ENCODE measurements around the gene PRSS23. TPM values are rescaled to one million over a fixed set of nuclear protein-coding genes. Genes with fewer than 3 reads are reported as not detected.
"Not testable (repeated sequence)": the region's sequence is repeated elsewhere in the genome, so short reads cannot be mapped to it uniquely, and the experiment has no call there.

Gene PRSS23
- polyA plus RNA-seq, 3 donors from 2014 or later = 215 to 248 (median 217) TPM

DNA sequence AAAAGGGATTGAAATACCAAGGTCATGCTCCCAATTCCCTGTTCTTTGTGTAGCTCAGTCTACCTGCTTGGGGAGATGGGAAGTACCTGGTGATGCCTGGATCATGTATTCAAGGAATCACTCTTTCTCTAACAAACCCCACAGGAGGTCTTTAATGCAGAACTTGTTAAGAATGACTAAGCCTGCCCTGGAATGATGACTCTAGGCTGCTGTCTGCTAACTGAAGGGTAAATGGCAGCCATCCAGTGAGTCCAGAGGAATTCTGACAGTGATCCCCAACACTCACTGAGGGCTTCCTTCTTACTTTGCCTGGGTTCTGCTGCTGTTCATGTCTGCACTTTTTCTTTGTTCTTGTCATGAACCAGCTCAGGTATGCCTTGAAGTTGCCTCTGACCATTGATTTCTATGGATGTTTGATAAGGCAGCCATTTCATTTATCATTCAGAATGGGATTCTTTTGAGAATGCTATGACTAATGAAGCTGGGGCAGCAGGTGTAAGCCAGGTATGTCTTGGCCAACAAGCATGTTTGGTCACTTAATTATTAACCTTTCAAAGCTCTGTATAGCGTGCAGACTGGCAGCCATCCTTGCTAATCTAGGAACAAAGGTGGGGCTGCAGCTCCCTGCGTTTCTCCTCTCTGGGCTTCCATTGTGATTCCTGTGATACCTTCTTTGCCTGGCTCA is 11.4 kb downstream of the PRSS23 start:
- no peak for DNase-seq
- Mint-ChIP-seq H3K4me1 (peaks cover 60 to 94% of the 10 kb centered on the region in 2 donors), H3K36me3 (peaks cover 15 to 36% (median 32%) of the 10 kb centered on the region in 3 donors), H3K4me3 (no peak overlapping the region), H3K9me3 (no peaks in the 10 kb centered on the region), H3K27me3 (ENCODE audit: low read depth in 3 of 3) (no peaks in the 10 kb centered on the region), H3K27ac (peak overlapping the region in 2 of 6 donors; percentile 28 to 32)

DNA sequence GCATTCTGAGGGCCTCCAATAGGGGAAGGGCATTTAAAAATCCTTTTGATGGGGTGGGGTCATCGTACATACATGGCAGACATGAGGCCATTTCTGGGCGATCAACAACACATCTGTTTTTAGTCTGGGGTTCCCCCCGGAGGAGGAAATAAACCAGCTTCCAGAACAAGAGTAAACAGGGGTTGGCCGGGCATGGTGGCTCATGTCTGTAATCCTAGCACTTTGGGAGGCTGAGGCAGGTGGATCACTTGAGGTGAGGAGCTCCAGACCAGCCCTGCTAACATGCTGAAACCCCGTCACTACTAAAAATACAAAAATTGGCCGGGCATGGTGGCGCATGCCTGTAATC is 12.0 kb downstream of the PRSS23 start:
- no peaks in the 10 kb centered on the region for H3K27me3 Mint-ChIP-seq (ENCODE audit: low read depth in 3 of 3)
- peaks cover 11 to 33% (median 27%) of the 10 kb centered on the region in 3 donors for H3K36me3 Mint-ChIP-seq
- peaks cover 55 to 92% of the 10 kb centered on the region in 2 donors for H3K4me1 Mint-ChIP-seq
- DNase-seq = no peak
- no peak overlapping the region for H3K4me3 Mint-ChIP-seq
- no peaks in the 10 kb centered on the region for H3K9me3 Mint-ChIP-seq
- peak overlapping the region in 2 of 6 donors; percentile 28 to 32 for H3K27ac Mint-ChIP-seq

DNA sequence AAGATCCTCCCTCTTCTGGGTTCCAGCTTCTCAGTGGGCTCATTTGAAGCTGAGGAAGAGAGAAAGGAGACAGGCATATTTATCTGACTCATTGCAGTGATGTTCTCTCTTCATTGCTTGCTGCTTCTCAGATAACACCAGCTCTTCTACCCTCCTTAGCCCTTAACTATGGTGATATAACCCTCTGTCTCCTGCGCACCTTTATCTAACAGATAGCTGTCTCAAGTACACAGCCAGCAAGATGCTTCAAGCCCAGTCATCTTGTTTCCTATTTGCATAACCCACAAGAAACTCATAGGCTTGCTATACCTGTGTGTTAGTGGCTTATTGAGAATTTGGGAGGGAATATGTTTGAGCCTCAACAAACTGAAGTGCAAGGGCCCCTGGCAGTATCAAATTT is 12.6 kb downstream of the PRSS23 start:
- H3K27me3 Mint-ChIP-seq (ENCODE audit: low read depth in 3 of 3) = no peaks in the 10 kb centered on the region

DNA sequence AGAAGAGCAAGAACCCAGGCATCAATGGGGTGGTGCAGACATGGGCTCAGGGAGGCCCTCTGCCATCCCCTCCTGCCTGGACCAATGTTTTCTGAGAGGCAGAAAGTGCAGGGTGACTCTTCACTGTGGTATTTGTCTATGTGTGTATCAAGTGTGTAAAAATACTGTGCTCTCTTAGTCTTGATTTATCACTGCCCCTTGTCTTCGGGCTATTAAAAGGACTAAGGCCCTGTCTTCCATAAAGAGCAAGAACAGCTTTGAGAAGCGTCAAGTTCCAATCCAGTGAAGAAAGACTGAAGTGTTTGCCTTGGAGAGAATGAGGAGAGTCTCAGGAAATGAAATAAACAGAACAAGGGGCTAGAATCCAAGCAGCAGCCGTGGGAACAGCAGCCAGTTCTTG is 14.4 kb downstream of the PRSS23 start:
- H3K27ac Mint-ChIP-seq = peak overlapping the region in 4 of 6 donors; percentile 6 to 63 (median 38)
- H3K36me3 Mint-ChIP-seq = peaks cover 0 to 12% (median 12%) of the 10 kb centered on the region in 3 donors
- no peaks in the 10 kb centered on the region for H3K27me3 Mint-ChIP-seq (ENCODE audit: low read depth in 3 of 3)
- H3K4me3 Mint-ChIP-seq = no peak overlapping the region
- DNase-seq = no peak
- no peaks in the 10 kb centered on the region for H3K9me3 Mint-ChIP-seq
- H3K4me1 Mint-ChIP-seq = peaks cover 48 to 85% of the 10 kb centered on the region in 2 donors

More for the DNA sequence above, 12.6 kb downstream of the PRSS23 start:
- no peaks in the 10 kb centered on the region for H3K9me3 Mint-ChIP-seq
- no peak for DNase-seq
- H3K27ac Mint-ChIP-seq = peak overlapping the region in 1 of 6 donors; percentile 70
- no peak overlapping the region for H3K4me3 Mint-ChIP-seq
- peaks cover 11 to 27% (median 27%) of the 10 kb centered on the region in 3 donors for H3K36me3 Mint-ChIP-seq
- H3K4me1 Mint-ChIP-seq = peaks cover 52 to 92% of the 10 kb centered on the region in 2 donors

DNA sequence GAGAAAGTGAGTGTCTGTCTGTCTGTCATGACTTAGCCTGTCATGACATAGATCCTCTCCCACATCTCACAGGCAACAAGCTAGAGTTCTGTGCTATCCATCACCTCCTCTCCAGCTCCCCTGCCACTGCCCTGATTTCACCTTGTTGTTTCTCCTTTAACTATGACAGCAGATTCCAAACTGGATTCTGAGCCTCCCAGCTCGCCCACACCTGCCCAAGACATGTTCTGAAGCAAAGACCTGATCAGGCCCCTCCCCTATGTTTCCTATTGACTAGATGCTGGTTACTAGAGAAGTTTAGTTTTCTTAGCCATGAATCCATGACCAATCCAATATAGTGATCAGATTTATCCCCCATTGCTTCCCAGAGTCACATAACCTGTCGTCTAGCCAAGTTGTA is 15.4 kb downstream of the PRSS23 start:
- H3K4me1 Mint-ChIP-seq = peaks cover 46 to 78% of the 10 kb centered on the region in 2 donors

DNA sequence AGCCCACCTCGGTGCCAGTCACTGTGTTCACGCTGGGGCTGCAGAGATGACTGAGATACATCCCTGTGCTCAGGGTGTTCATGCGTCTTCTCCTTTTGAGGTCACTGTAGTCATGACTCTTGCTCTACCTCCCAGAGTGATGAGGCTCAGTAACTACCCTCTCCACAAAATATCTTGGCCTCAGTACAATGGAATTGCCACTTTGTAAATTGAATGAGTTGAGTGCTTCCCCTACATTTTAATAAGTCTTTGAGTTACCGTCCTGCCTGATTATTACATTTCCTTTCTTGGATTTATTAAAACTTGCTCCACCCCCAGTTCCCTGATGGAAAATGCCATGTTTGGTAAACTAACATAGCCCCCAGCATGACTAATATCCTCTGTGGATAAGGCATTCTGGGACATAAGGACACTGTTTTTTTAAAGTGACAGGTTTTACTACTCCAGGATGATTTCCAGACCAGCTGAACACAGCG is 15.9 kb downstream of the PRSS23 start:
- Mint-ChIP-seq H3K9me3 (no peaks in the 10 kb centered on the region), H3K36me3 (peaks cover 0 to 4% (median 3%) of the 10 kb centered on the region in 3 donors), H3K4me1 (peaks cover 42 to 72% of the 10 kb centered on the region in 2 donors)

More for the DNA sequence above, 15.4 kb downstream of the PRSS23 start:
- H3K9me3 Mint-ChIP-seq = no peaks in the 10 kb centered on the region
- H3K27ac Mint-ChIP-seq = peak overlapping the region in 4 of 6 donors; percentile 15 to 78 (median 52)
- H3K27me3 Mint-ChIP-seq (ENCODE audit: low read depth in 3 of 3) = no peaks in the 10 kb centered on the region
- no peak for DNase-seq
- peaks cover 0 to 7% (median 7%) of the 10 kb centered on the region in 3 donors for H3K36me3 Mint-ChIP-seq
- H3K4me3 Mint-ChIP-seq = no peak overlapping the region

DNA sequence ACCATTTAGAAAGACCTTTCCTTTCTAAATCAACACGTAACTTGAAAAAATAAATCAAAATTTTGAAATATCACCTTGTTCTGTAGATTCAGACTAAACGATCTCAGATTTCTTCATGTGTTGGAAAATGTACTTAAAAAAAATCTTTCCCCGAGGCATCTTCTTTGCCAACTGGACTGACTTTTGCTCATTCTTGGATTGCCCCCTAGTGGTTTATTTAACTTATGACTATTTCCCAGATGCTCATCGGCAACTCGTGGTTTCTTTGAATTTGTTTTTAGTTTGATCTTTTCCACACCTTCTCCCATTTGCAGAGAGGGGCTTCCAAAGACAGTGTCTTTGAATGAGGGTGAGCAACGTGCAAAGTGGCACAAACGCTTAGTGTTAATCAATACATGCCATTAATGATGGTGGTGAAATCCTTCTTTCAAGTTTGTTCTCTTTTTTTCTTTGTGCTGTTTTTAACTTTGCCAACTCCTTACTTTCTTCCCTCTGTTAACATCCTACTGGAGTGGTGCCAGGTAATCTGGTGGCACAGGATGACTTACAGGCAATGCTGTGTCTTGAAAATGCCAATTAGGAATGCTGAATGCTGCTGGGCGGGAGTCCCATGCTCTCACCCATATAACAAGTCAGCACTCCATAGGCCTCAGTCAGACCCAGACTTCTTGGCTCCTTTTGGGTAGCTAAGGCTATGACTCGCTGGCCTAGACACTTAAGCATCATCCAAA is 18.3 kb downstream of the PRSS23 start:
- H3K9me3 Mint-ChIP-seq = no peaks in the 10 kb centered on the region
- H3K4me1 Mint-ChIP-seq = peaks cover 36 to 52% of the 10 kb centered on the region in 2 donors
- peaks cover 5 to 11% (median 6%) of the 10 kb centered on the region in 3 donors for H3K36me3 Mint-ChIP-seq
- peak; percentile 54 to 66 (median 63) for DNase-seq
- peak overlapping the region in 2 of 6 donors; percentile 11 to 41 for H3K27ac Mint-ChIP-seq
- no peaks in the 10 kb centered on the region for H3K27me3 Mint-ChIP-seq (ENCODE audit: low read depth in 3 of 3)
- peak overlapping the region in 2 of 5 donors; percentile 4 to 17 for H3K4me3 Mint-ChIP-seq

More for the DNA sequence above, 15.9 kb downstream of the PRSS23 start:
- Mint-ChIP-seq H3K27me3 (ENCODE audit: low read depth in 3 of 3) (no peaks in the 10 kb centered on the region), H3K4me3 (no peak overlapping the region), H3K27ac (peak overlapping the region in 3 of 6 donors; percentile 15 to 78 (median 35))
- DNase-seq = no peak

DNA sequence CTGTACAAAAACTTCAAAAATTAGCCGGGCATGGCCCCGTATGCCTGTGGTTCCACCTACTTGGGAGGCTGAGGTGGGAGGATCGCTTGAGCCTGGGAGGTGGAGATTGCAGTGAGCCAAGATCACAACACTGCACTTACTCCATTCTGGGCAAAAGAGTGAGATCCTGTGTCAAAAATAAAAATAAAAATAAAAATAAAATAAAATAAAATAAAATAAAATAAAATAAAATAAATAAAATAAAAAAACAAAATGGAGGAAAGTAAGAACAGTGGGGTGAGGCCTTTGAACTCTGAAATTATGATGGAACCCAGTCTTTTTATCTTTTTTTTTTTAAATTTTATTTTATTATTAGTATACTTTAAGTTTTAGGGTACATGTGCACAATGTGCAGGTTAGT is 23.8 kb downstream of the PRSS23 start:
- H3K27ac Mint-ChIP-seq; DNase-seq; H3K27me3 Mint-ChIP-seq (ENCODE audit: low read depth in 3 of 3); H3K9me3 Mint-ChIP-seq; H3K4me3 Mint-ChIP-seq; H3K4me1 Mint-ChIP-seq: not testable (repeated sequence)
- H3K36me3 Mint-ChIP-seq = peaks cover 11 to 24% (median 19%) of the 10 kb centered on the region in 3 donors

DNA sequence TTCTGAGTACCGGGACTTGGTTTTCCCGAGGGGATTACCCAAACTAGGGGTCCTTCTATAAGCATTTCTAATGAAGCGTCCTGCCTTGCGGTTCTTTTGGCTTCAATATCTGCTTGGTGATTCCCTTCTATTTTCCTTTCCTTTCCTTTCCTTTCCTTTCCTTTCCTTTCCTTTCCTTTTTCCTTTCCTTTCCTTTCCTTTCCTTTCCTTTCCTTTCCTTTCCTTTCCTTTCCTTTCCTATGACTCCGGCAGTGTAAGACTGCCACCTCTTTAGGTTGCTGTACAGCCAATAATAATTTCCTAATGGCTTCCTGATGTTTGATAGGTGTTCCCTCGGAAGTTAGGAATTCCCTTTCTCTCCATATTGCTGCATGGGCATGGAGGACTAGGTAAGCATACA is 34.0 kb downstream of the PRSS23 start:
- not testable (repeated sequence) for DNase-seq

DNA sequence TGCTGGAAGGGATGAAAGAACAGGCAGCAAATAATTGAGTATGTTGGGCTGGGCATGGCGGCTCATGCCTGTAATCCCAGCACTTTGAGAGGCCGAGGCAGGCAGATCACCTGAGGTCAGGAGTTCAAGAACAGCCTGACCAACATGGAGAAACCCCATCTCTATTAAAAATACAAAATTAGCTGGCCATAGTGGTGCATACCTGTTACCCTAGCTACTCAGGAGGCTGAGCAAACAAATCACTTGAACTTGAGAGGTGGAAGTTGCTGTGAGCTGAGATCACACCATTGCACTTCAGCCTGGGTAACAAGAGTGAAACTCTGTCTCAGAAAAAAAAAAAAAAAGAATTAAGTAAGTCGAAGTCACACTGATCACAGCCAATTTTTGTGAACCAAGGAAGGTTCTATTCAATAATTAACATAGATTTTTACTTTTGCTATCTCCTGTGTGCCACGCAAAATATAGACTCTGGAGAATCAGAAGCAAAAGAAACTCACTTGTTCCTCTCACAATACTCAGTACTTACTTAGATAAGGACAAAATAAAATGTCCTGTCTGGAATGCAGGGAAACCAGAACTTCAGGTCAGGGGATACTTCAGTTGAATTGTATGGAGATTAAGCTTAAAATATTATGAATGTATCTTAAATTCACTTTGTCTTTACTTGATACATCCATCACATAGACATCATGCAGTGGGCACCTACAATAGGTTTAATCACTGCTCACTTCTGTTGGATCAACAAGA is 44.6 kb downstream of the PRSS23 start:
- H3K9me3 Mint-ChIP-seq; H3K4me3 Mint-ChIP-seq; H3K27me3 Mint-ChIP-seq (ENCODE audit: low read depth in 3 of 3); H3K36me3 Mint-ChIP-seq; DNase-seq; H3K4me1 Mint-ChIP-seq: not testable (repeated sequence)
- H3K27ac Mint-ChIP-seq = peak overlapping the region in 1 of 6 donors; percentile 62

More for the DNA sequence above, 34.0 kb downstream of the PRSS23 start:
- peaks cover 30 to 50% (median 39%) of the 10 kb centered on the region in 3 donors for H3K36me3 Mint-ChIP-seq
- H3K4me1 Mint-ChIP-seq; H3K27ac Mint-ChIP-seq; H3K4me3 Mint-ChIP-seq; H3K27me3 Mint-ChIP-seq (ENCODE audit: low read depth in 3 of 3); H3K9me3 Mint-ChIP-seq: not testable (repeated sequence)

DNA sequence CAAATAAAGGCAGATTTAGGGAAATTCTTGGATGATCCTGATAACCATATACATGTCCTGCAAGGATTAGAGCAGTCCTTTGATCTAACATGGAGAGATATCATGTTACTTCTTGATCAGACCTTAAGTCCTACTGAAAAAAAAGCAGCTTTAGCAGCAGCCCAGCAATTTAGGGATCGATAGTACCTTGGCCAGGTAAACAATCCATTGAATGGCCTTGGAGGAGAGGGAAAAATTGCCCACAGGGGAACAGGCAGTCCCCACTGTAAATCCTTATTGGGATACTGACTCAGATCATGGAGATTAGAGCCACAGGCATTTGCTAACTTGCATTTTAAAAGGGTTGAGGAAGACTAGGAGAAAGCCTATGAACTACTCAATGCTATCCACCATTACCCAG is 47.8 kb downstream of the PRSS23 start:
- no peak for DNase-seq
- Mint-ChIP-seq H3K4me3 (no peak overlapping the region), H3K36me3 (peaks cover 0 to 15% (median 3%) of the 10 kb centered on the region in 3 donors), H3K4me1 (peaks cover 0 to 6% of the 10 kb centered on the region in 2 donors), H3K9me3 (peaks cover 0 to 2% (median 0%) of the 10 kb centered on the region in 6 donors), H3K27me3 (ENCODE audit: low read depth in 3 of 3) (peaks cover 0 to 1% (median 0%) of the 10 kb centered on the region in 3 donors), H3K27ac (no peak overlapping the region)

DNA sequence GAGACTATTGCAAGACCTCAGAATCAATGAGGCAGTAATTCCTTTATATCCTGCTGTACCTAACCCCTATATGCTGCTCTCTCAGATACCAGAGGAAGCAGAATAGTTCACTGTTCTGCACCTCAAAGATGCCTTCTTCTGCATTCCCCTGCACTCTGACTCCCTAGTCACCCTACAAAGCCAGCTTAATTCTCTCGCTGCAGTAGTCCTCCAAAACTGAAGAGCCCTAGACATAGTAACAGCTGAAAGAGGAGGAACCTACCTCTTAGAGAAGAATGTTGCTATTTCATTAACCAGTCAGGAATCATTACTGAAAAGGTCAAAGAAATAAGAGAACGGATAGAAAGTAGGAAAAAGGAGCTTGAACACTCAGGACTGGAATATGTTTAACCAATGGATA is 49.3 kb downstream of the PRSS23 start:
- H3K36me3 Mint-ChIP-seq = peaks cover 0 to 24% (median 3%) of the 10 kb centered on the region in 3 donors
- no peak overlapping the region for H3K27ac Mint-ChIP-seq
- H3K9me3 Mint-ChIP-seq = no peaks in the 10 kb centered on the region
- DNase-seq = no peak
- H3K4me3 Mint-ChIP-seq = no peak overlapping the region
- H3K27me3 Mint-ChIP-seq (ENCODE audit: low read depth in 3 of 3) = peaks cover 0 to 1% (median 0%) of the 10 kb centered on the region in 3 donors
- H3K4me1 Mint-ChIP-seq = peaks cover 0 to 6% of the 10 kb centered on the region in 2 donors

Measured in immature natural killer cell (primary cell).